ENCODE measurements around the gene PIEZO2. TPM values are rescaled to one million over a fixed set of nuclear protein-coding genes. Genes with fewer than 3 reads are reported as not detected.
"Not testable (repeated sequence)": the region's sequence is repeated elsewhere in the genome, so short reads cannot be mapped to it uniquely, and the experiment has no call there.

PIEZO2 gene
- total and polyA plus RNA-seq, 2 of the 8 experiments (the other 6 are each of a cell fraction or from before 2014, with no cell fraction given), result 4.7 to 16.5 TPM

GRCh38 chr18:10846035-10846434 lies 303.3 kb downstream of the PIEZO2 start:
- H3K23me2 ChIP-seq (ENCODE audit: low read depth, low read length); H3K9ac ChIP-seq (replicated peaks in 1 of 4; ENCODE audit: extremely low read depth in 1 of 4, low read depth in 3 of 4, low read length in 3 of 4); H3K79me1 ChIP-seq (ENCODE audit: low read depth, low read length); H3K9me3 ChIP-seq (ENCODE audit: insufficient read depth in 2 of 2, low read depth in 1 of 2, low read length in 1 of 2); H3K36me3 ChIP-seq (ENCODE audit: control insufficient read depth in 2 of 4, insufficient read depth in 4 of 4, low read length in 3 of 4); H3K18ac ChIP-seq (ENCODE audit: extremely low read depth, low read length); FAIRE-seq; H4K5ac ChIP-seq (ENCODE audit: insufficient read length, low read depth, low read length); H3K56ac ChIP-seq (replicated peaks; ENCODE audit: insufficient read length, low read depth, low read length); H3K4me1 ChIP-seq (replicated peaks in 1 of 4; ENCODE audit: control insufficient read depth in 3 of 4, insufficient read depth in 4 of 4, low read length in 3 of 4); H3K27ac ChIP-seq (ENCODE audit: low read depth, low read length); H3K4me2 ChIP-seq (ENCODE audit: insufficient read depth in 1 of 2, low read depth in 2 of 2, low read length in 2 of 2); H2BK12ac ChIP-seq (ENCODE audit: low read depth, low read length); H2BK20ac ChIP-seq (ENCODE audit: low read length); H2AFZ ChIP-seq (ENCODE audit: low read length); H3K79me2 ChIP-seq (ENCODE audit: control insufficient read depth in 1 of 2, insufficient read depth in 2 of 2, low read length in 2 of 2); H2BK120ac ChIP-seq (replicated peaks; ENCODE audit: low read depth, low read length); H2BK15ac ChIP-seq (ENCODE audit: low read length); DNase-seq (ENCODE audit: low read depth in 1 of 2, low spot score in 2 of 2); H3K14ac ChIP-seq (ENCODE audit: insufficient read length); H3K4ac ChIP-seq (replicated peaks; ENCODE audit: insufficient read length, low read depth, low read length); H3K4me3 ChIP-seq (ENCODE audit: extremely low read depth in 1 of 4, insufficient read depth in 2 of 4, low read depth in 3 of 4, low read length in 4 of 4); H3K27me3 ChIP-seq (replicated peaks in 1 of 4; ENCODE audit: control insufficient read depth in 3 of 4, extremely low read depth in 1 of 4, insufficient read depth in 3 of 4, low read length in 3 of 4); H3K23ac ChIP-seq (ENCODE audit: insufficient read length); H4K91ac ChIP-seq (replicated peaks; ENCODE audit: insufficient read length, low read length); H4K8ac ChIP-seq (ENCODE audit: extremely low read depth, insufficient read depth, low read length); H2BK5ac ChIP-seq (ENCODE audit: low read depth, low read length); POLR2A ChIA-PET (ENCODE audit: partially characterized antibody); H4K20me1 ChIP-seq (replicated peaks in 1 of 2; ENCODE audit: control insufficient read depth in 1 of 2, insufficient read depth in 2 of 2, low read length in 2 of 2); H2AK5ac ChIP-seq (ENCODE audit: low read depth, low read length): not testable (repeated sequence)
- 84% methylated on average over 2 of the region's 2 CpGs; no CpG with 5 or more reads in 1 of the 2 experiments for WGBS, 2 experiments (ENCODE audit: extremely low coverage in 1 of 2, insufficient coverage in 1 of 2, insufficient read length in 1 of 2, insufficient replicate concordance in 2 of 2, low coverage in 1 of 2, low lambda C conversion rate in 2 of 2, missing lambda C conversion rate in 1 of 2)
- CTCF ChIA-PET (ENCODE audit: partially characterized antibody), result interaction anchor here (0.6 to 1.5 kb wide), 4 partner anchors 16 to 465 kb away, joined by 3 to 8 read pairs (median 4); no protein-coding TSS in a partner anchor
